Measurements from ENCODE around the gene DAG1. TPM values are rescaled to one million over a fixed set of nuclear protein-coding genes. Genes with fewer than 3 reads are reported as not detected.

DAG1 gene
- total RNA-seq, result 139 TPM

- DNase-seq (ENCODE audit: low spot score), result peak; percentile 98
These were observed at the start of gene DAG1 for GRCh38 chr3:49469936-49470713. Gene DAG1 (plus strand): TSS chr3:49470267. CDS start chr3:49510535, 40,268 bp downstream.

GRCh38 chr3:49421890-49422378, 48.1 kb upstream of the DAG1 start:
- no peak for DNase-seq (ENCODE audit: low spot score)

- DNase-seq (ENCODE audit: low spot score), result peak; percentile 35
These were observed 47.5 kb upstream of the DAG1 start, which contains the start of gene AMT for GRCh38 chr3:49422379-49423248. Gene AMT (minus strand): TSS chr3:49422473. CDS start chr3:49422450, 23 bp downstream.

GRCh38 chr3:49424816-49425215, 45.3 kb upstream of the DAG1 start:
- DNase-seq (ENCODE audit: low spot score), result no peak

GRCh38 chr3:49427586-49427985, 42.5 kb upstream of the DAG1 start:
- no peak for DNase-seq (ENCODE audit: low spot score)

GRCh38 chr3:49428752-49429080, 41.4 kb upstream of the DAG1 start:
- DNase-seq (ENCODE audit: low spot score), result no peak

- DNase-seq (ENCODE audit: low spot score), result no peak
These were observed 35.3 kb upstream of the DAG1 start for GRCh38 chr3:49434731-49435130.

- no peak for DNase-seq (ENCODE audit: low spot score)
These were observed 24.7 kb upstream of the DAG1 start for GRCh38 chr3:49445391-49445790.

- no peak for DNase-seq (ENCODE audit: low spot score)
These were observed 16.4 kb upstream of the DAG1 start for GRCh38 chr3:49453621-49454020.

GRCh38 chr3:49454458-49454857, 15.6 kb upstream of the DAG1 start:
- no peak for DNase-seq (ENCODE audit: low spot score)

GRCh38 chr3:49454898-49455681, 15.0 kb upstream of the DAG1 start:
- no peak for DNase-seq (ENCODE audit: low spot score)

GRCh38 chr3:49456466-49456865, 13.6 kb upstream of the DAG1 start:
- DNase-seq (ENCODE audit: low spot score), result no peak

- DNase-seq (ENCODE audit: low spot score), result no peak
These were observed 9.7 kb upstream of the DAG1 start for GRCh38 chr3:49460188-49460890.

- DNase-seq (ENCODE audit: low spot score), result no peak
These were observed 9.1 kb upstream of the DAG1 start for GRCh38 chr3:49460956-49461355.

GRCh38 chr3:49461443-49462171, 8.5 kb upstream of the DAG1 start:
- no peak for DNase-seq (ENCODE audit: low spot score)

GRCh38 chr3:49462222-49462621, 7.8 kb upstream of the DAG1 start:
- DNase-seq (ENCODE audit: low spot score), result no peak

- peak; percentile 32 for DNase-seq (ENCODE audit: low spot score)
These were observed 4.6 kb upstream of the DAG1 start for GRCh38 chr3:49465270-49466034.

GRCh38 chr3:49466085-49466484, 4.0 kb upstream of the DAG1 start:
- no peak for DNase-seq (ENCODE audit: low spot score)

GRCh38 chr3:49469037-49469935, 781 bp upstream of the DAG1 start:
- peak; percentile 72 for DNase-seq (ENCODE audit: low spot score)
